C4-2B (cell line): ENCODE measurements around the gene NR6A1.
A peak's percentile ranks its signal among the peaks of the same experiment; 100 is the strongest.

Experiments used
- CTCF ChIP-seq: fragments of 450-650 bp; conservative IDR thresholded peaks from 2 replicates; pipeline ENCODE4 v1.5.1; 2017; ENCODE audit warnings: mild to moderate bottlenecking
- ZFX ChIP-seq: fragments of 450-650 bp; IDR thresholded peaks from 2 replicates; pipeline ENCODE4 v1.6.1; 2017

DNA sequence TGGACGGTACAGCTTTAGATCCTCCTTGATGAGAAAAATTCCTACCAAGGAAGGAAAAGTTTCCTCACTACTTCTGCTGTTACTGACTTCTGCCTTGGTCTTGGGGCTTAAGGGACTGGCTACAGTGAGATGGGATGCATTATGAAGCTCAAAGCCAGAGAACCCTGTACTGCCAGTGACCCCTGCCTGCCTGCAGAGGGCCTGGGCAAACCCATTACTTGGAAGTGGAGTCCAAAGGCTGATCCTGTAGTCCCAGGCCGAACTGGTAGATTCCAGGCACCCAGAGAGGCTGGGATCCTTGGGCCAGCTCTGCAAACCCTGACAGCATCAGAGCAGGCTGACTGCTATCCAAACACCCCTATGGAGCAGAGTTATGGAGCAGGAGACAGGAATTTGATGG, 238.2 kb downstream of the NR6A1 start:
- TF ChIP-seq ZFX (no peak), CTCF (0 out of 2 replicates have a peak, but pooled peaks have one; percentile 12)
